ENCODE measurements around the gene TNXB. TPM values are rescaled to one million over a fixed set of nuclear protein-coding genes. Genes with fewer than 3 reads are reported as not detected.

The TNXB gene
- total and polyA plus RNA-seq, 2 of the 4 experiments (the other 2 are of a cell fraction) = 0.05 TPM; not detected in 1

GRCh38 chr6:32069878-32070515 lies 39.1 kb downstream of the TNXB start:
- TF ChIP-seq MAFK (IDR thresholded peaks at IDR 0.05; ENCODE audit: low read depth, low read length) = no peak
- no peak for TF ChIP-seq USF2 (IDR thresholded peaks at IDR 0.05; ENCODE audit: low read depth, low read length)
- no peak for TF ChIP-seq NFE2L2 (IDR thresholded peaks at IDR 0.05; ENCODE audit: low read depth, low read length)
- TF ChIP-seq RCOR1 (IDR thresholded peaks at IDR 0.05; ENCODE audit: insufficient replicate concordance, low read length) = no peak
- no peak for TF ChIP-seq CEBPB (IDR thresholded peaks at IDR 0.05; ENCODE audit: low read depth, low read length)
- TF ChIP-seq ELK1 (IDR thresholded peaks at IDR 0.05; ENCODE audit: borderline replicate concordance, low read depth, low read length) = no peak
- no peak for TF ChIP-seq RFX5 (IDR thresholded peaks at IDR 0.05; ENCODE audit: low read depth, low read length)
- TF ChIP-seq MAZ (IDR thresholded peaks at IDR 0.05; ENCODE audit: borderline replicate concordance, low read depth, low read length) = no peak
- TF ChIP-seq CTCF (conservative IDR thresholded peaks at IDR 0.05; ENCODE audit: low read depth, low read length) = no peak
- no peak for TF ChIP-seq CHD1 (IDR thresholded peaks at IDR 0.05; ENCODE audit: low read depth, low read length)
- no peak for TF ChIP-seq SMC3 (IDR thresholded peaks at IDR 0.05; ENCODE audit: low read depth, low read length)
- TF ChIP-seq FOS (IDR thresholded peaks at IDR 0.05; ENCODE audit: low read depth, low read length) = no peak
- no peak for TF ChIP-seq MXI1 (IDR thresholded peaks at IDR 0.05; ENCODE audit: borderline replicate concordance, low read depth, low read length)
- H3K18ac ChIP-seq (ENCODE audit: low read depth, low read length) = no peak overlapping the region
- no peak overlapping the region for H2AK9ac ChIP-seq (replicated peaks; ENCODE audit: low read depth, low read length, poor library complexity)
- no peak overlapping the region for H2BK5ac ChIP-seq (ENCODE audit: low read depth, low read length, poor library complexity, severe bottlenecking)
- no peak overlapping the region for H2BK20ac ChIP-seq (ENCODE audit: low read depth, low read length)
- CTCF ChIA-PET = no interaction called here
- intact Hi-C loops (cut with micrococcal nuclease) = no loop called here
- no peak overlapping the region for H3K4me3 ChIP-seq (ENCODE audit: insufficient read depth, low read depth, low read length)
- H2AFZ ChIP-seq (replicated peaks; ENCODE audit: low read length, poor library complexity) = no peak overlapping the region
- H3K79me1 ChIP-seq (ENCODE audit: low read depth in 1 of 2, low read length in 2 of 2) = no peaks in the 10 kb centered on the region
- no peak overlapping the region for H2BK120ac ChIP-seq (ENCODE audit: low read depth, low read length)
- H3K36me3 ChIP-seq (ENCODE audit: control insufficient read depth, insufficient read depth, low read length) = no peaks in the 10 kb centered on the region
- H3K14ac ChIP-seq (replicated peaks; ENCODE audit: low read depth, low read length) = no peak overlapping the region
- H4K20me1 ChIP-seq (ENCODE audit: insufficient read depth, low read length) = 0 out of 2 replicates have a peak, but pooled peaks cover 2% of the 10 kb centered on the region
- no peak for ATAC-seq (ENCODE audit: low read depth)
- no peak overlapping the region for H2AK5ac ChIP-seq (ENCODE audit: low read depth, low read length)
- no peak overlapping the region for H2BK15ac ChIP-seq (ENCODE audit: low read depth, low read length)
- 0 out of 2 replicates have a peak, but pooled peaks cover 3% of the 10 kb centered on the region for H3K9me1 ChIP-seq (ENCODE audit: insufficient read depth, low read length)
- no peak overlapping the region for H3K4ac ChIP-seq (ENCODE audit: low read depth, low read length)
- no peak overlapping the region for H4K8ac ChIP-seq (ENCODE audit: low read depth in 2 of 2, low read length in 2 of 2)
- no peak overlapping the region for H3K27ac ChIP-seq (ENCODE audit: insufficient read depth, low read length)
- dilution Hi-C loops (cut with HindIII; ENCODE audit: low sequenced_read_pairs, unreplicated experiment) = no loop called here
- peaks cover 11% of the 10 kb centered on the region for H3K27me3 ChIP-seq (ENCODE audit: control insufficient read depth, insufficient read depth, low read length)
- H3K9me3 ChIP-seq (ENCODE audit: control insufficient read depth, insufficient read depth, low read length) = no peaks in the 10 kb centered on the region
- no peak overlapping the region for H3K9ac ChIP-seq (ENCODE audit: low read depth, low read length)
- no peak for DNase-seq
- H3K4me1 ChIP-seq (ENCODE audit: control insufficient read depth, insufficient read depth, low read length) = peaks cover 1% of the 10 kb centered on the region; the same call in 1 of the 2 replicates
- no TSS peak for BruUV-seq (replicated peaks)
- in situ Hi-C loops (cut with MboI; ENCODE audit: low sequenced_read_pairs) = no loop called here
- H4K5ac ChIP-seq (ENCODE audit: low read depth, low read length) = no peak overlapping the region
- POLR2A ChIA-PET (ENCODE audit: unreplicated experiment) = no interaction called here
- WGBS, 2 experiments (ENCODE audit: extremely low coverage in 2 of 2, insufficient read length in 1 of 2) = 75% methylated on average over 10 of the region's 24 CpGs; no CpG with 5 or more reads in 1 of the 2 experiments
- no peak overlapping the region for H4K91ac ChIP-seq (ENCODE audit: insufficient read depth, low read depth, low read length)
- H3K56ac ChIP-seq (ENCODE audit: extremely low read depth, insufficient read depth, low read length) = no peak overlapping the region
- no peak overlapping the region for H3K4me2 ChIP-seq (ENCODE audit: low read depth, low read length)
- H3K23ac ChIP-seq (ENCODE audit: low read depth, low read length) = no peak overlapping the region
